ENCODE measurements around the gene PDCD7. TPM values are rescaled to one million over a fixed set of nuclear protein-coding genes. Genes with fewer than 3 reads are reported as not detected.

Gene PDCD7
- total RNA-seq, 2 donors from 2014 or later: 18.5 to 26.7 TPM

DNA sequence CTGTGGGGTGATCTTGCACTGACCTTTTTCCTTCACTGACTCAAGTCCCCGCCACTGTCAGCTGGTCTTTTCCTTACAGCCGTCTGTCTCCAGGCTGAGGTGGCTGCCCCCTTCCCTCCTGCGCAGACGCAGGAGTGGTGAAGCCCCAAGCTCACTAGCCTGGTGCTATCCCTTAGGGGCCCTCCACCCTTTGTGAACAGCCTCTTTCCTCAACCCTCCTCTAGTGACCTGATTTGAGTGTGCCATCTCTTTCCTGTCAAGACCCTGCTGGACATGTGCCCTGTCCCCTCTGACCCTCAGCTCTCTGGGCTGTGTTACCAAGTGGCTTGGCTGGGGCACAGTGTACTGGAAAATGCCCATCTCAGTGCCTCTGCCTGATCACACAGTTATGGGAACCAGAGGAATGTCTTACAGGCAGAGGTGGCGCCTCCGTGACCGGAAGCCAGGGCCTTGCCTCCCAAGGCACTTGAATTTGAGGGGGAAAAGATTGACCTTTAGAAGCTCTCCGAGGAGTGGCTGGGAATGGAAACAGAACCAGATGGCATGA, 48.3 kb downstream of the PDCD7 start:
- no peak for TF ChIP-seq CTCF (IDR thresholded peaks at IDR 0.05)
- Histone ChIP-seq H3K36me3 (no peaks in the 10 kb centered on the region), H3K9me3 (no peaks in the 10 kb centered on the region), H3K27me3 (replicated peaks; ENCODE audit: insufficient read depth) (no peaks in the 10 kb centered on the region), H3K27ac (peak overlapping the region; percentile 96 to 99), H3K4me3 (no peak overlapping the region), H3K4me1 (ENCODE audit: control insufficient read depth in 1 of 2, low read depth in 2 of 2) (peaks cover 67 to 96% of the 10 kb centered on the region in 2 donors)
- ATAC-seq (ENCODE audit: insufficient number of reproducible peaks, low FRiP score, low read depth) (no peak), DNase-seq (ENCODE audit: low spot score) (no peak)

DNA sequence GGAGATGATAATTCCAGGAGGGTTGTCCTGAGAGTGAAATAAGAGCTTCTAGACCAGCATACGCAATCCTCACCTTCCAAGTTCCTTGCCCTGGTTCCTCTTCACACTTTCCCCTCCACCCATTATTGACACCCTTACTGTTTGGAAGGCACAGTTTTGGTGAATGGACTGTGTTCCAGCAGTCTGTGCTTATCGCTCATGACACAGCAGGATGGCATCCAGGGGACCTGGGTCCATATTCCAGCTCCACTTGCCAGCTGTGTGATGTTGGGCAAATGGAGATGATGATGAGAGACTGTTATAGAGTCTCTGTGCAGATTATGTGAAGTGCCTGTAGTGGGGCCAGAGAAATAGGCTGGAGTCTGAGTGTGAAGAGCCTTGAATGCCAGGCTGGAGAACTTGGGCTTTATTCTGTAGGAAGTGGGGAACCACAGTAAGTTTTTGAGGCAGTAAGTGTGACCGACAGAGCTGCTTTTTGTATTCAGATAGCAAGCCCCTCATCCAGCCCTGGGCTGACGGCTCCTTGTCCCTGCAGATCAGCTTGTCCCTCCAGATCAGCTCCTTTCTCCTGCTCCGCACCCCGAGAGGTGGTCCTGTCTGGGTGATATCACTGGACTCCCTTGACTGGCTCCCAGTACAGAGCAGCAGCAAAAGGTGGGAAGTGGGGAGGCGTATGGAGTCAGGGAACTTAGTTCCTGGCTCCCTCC, 49.0 kb downstream of the PDCD7 start:
- DNase-seq (ENCODE audit: low spot score) (no peak), ATAC-seq (ENCODE audit: insufficient number of reproducible peaks, low FRiP score, low read depth) (no peak)
- Histone ChIP-seq H3K36me3 (no peaks in the 10 kb centered on the region), H3K27me3 (replicated peaks; ENCODE audit: insufficient read depth) (no peaks in the 10 kb centered on the region), H3K9me3 (no peaks in the 10 kb centered on the region), H3K4me3 (no peak overlapping the region), H3K4me1 (ENCODE audit: control insufficient read depth in 1 of 2, low read depth in 2 of 2) (peaks cover 67 to 96% of the 10 kb centered on the region in 2 donors), H3K27ac (peak overlapping the region; percentile 96 to 99)
- no peak for TF ChIP-seq CTCF (IDR thresholded peaks at IDR 0.05)

DNA sequence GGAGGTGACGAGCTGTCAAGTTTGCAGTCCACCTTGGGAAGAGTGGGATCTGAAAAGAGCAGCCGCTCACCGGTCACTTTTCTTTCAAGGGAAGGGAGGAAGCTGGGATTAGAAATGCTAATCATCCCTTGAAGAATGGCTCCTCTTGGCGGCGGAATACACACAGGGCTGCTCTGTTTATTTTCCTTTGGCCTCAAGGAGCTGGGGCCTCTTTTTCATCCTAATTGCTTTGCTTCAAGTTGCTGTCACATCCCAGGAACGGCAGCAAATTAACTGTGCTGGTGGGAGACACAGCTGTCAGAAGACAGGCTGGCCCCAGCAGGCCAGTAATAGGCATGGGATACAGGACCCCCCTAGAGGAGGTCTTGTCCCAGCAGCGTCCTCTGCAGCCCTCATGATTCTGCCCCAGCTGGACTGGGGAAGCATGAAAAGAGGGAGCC, 50.3 kb downstream of the PDCD7 start:
- no peak for DNase-seq (ENCODE audit: low spot score)

GRCh38 chr15:65082303-65082953, 51.2 kb downstream of the PDCD7 start:
- Histone ChIP-seq H3K4me1 (ENCODE audit: control insufficient read depth in 1 of 2, low read depth in 2 of 2) (peaks cover 54 to 100% of the 10 kb centered on the region in 2 donors), H3K9me3 (no peaks in the 10 kb centered on the region), H3K27ac (peak overlapping the region; percentile 96 to 99), H3K4me3 (no peak overlapping the region), H3K36me3 (no peaks in the 10 kb centered on the region), H3K27me3 (replicated peaks; ENCODE audit: insufficient read depth) (no peaks in the 10 kb centered on the region)
- ATAC-seq (ENCODE audit: insufficient number of reproducible peaks, low FRiP score, low read depth): no peak
- no peak for DNase-seq (ENCODE audit: low spot score)
- no peak for TF ChIP-seq CTCF (IDR thresholded peaks at IDR 0.05)

More for the DNA sequence above, 50.3 kb downstream of the PDCD7 start:
- H3K9me3 ChIP-seq: no peaks in the 10 kb centered on the region
- H3K4me3 ChIP-seq: no peak overlapping the region
- no peaks in the 10 kb centered on the region for H3K36me3 ChIP-seq
- H3K4me1 ChIP-seq (ENCODE audit: control insufficient read depth in 1 of 2, low read depth in 2 of 2): peaks cover 54 to 97% of the 10 kb centered on the region in 2 donors
- peak; percentile 36 for TF ChIP-seq CTCF (IDR thresholded peaks at IDR 0.05)
- peak overlapping the region; percentile 96 to 99 for H3K27ac ChIP-seq
- ATAC-seq (ENCODE audit: insufficient number of reproducible peaks, low FRiP score, low read depth): no peak
- H3K27me3 ChIP-seq (replicated peaks; ENCODE audit: insufficient read depth): no peaks in the 10 kb centered on the region

DNA sequence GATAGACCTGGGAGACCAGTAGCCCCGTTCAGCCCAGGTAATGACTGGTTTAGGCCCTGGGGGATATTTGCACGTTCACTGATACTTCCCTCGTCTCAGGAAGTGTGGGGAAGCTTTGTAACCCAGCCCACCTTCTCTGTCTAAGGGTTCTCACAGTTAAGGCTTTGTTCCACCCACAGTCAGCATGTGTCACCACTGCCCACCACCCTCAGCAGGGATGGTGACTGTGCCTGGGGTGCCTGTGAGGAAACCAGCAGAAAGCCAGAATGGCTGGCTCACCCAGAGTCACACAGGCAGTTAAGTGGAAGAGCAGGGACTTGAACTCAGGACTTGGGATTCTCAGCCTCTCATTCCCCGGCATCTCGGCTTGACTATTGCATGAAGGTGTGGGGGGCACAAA, 51.9 kb downstream of the PDCD7 start:
- TF ChIP-seq CTCF (IDR thresholded peaks at IDR 0.05): no peak
- DNase-seq (ENCODE audit: low spot score) (no peak), ATAC-seq (ENCODE audit: insufficient number of reproducible peaks, low FRiP score, low read depth) (no peak)
- H3K4me1 ChIP-seq (ENCODE audit: control insufficient read depth in 1 of 2, low read depth in 2 of 2): peaks cover 54 to 100% of the 10 kb centered on the region in 2 donors
- no peaks in the 10 kb centered on the region for H3K9me3 ChIP-seq
- peak overlapping the region; percentile 96 to 99 for H3K27ac ChIP-seq
- no peaks in the 10 kb centered on the region for H3K36me3 ChIP-seq
- no peaks in the 10 kb centered on the region for H3K27me3 ChIP-seq (replicated peaks; ENCODE audit: insufficient read depth)
- H3K4me3 ChIP-seq: no peak overlapping the region

Data from thoracic aorta (tissue), 2 donors.